NT2/D1 (cell line): ENCODE results near the gene CLPTM1.

Experiments used
- DNase-seq: peaks from one replicate; pipeline ENCODE4 v3.0.0-alpha.2; 2011; ENCODE audit warnings: low read depth, low spot score
- H3K27me3 ChIP-seq: 2 replicates; pipeline ENCODE4 v1.6.0; 2011; ENCODE audit warnings: mild to moderate bottlenecking; ENCODE audit not compliant: insufficient read length, insufficient read depth
- H3K36me3 ChIP-seq: 2 replicates; pipeline ENCODE4 v1.6.1; 2011; ENCODE audit warnings: mild to moderate bottlenecking, low read length, mixed read lengths; ENCODE audit not compliant: insufficient read depth, insufficient read length
- H3K4me1 ChIP-seq: 2 replicates; pipeline ENCODE4 v1.5.1; 2011; ENCODE audit not compliant: insufficient read depth, insufficient read length
- H3K4me3 ChIP-seq: 2 replicates; pipeline ENCODE4 v1.5.1; 2011; ENCODE audit warnings: low read depth; ENCODE audit not compliant: insufficient read length
- H3K9ac ChIP-seq: 2 replicates; pipeline ENCODE4 v1.6.0; 2011; ENCODE audit warnings: low read depth; ENCODE audit not compliant: insufficient read length
- H3K9me3 ChIP-seq: 2 replicates; pipeline ENCODE4 v1.5.1; 2011; ENCODE audit warnings: mild to moderate bottlenecking, low read length; ENCODE audit not compliant: insufficient read depth
- SUZ12 ChIP-seq: IDR thresholded peaks from 2 replicates; pipeline ENCODE4 v1.6.1; 2011; ENCODE audit not compliant: insufficient read length, insufficient read depth; ENCODE audit errors: extremely low read depth
- YY1 ChIP-seq: IDR thresholded peaks from 2 replicates; pipeline ENCODE4 v1.6.1; 2011; ENCODE audit not compliant: insufficient read length, insufficient read depth
- ZNF274 ChIP-seq: IDR thresholded peaks from 2 replicates; pipeline ENCODE4 v1.6.1; 2011; ENCODE audit warnings: mild to moderate bottlenecking, low read depth, low read length

The CLPTM1 gene

DNA sequence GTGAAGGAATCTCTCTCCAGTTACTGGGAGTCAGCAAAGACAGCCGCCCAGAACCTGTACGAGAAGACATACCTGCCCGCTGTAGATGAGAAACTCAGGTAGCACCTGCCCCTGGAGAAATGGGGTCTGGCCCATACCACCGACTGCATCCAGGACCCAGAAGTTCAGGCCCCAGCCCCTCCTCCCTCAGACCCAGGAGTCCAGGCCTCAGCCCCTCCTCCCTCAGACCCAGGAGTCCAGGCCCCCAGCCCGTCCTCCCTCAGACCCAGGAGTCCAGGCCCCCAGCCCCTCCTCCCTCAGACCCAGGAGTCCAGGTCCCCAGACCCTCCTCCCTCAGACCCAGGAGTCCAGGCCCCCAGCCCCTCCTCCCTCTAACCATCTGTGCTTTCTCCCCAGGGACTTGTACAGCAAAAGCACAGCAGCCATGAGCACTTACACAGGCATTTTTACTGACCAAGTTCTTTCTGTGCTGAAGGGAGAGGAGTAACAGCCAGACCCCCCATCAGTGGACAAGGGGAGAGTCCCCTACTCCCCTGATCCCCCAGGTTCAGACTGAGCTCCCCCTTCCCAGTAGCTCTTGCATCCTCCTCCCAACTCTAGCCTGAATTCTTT is 6.3 kb upstream of the CLPTM1 start:
- Histone ChIP-seq H3K4me1 (peaks cover 3% of the 10 kb centered on the region), H3K4me3 (no peak overlapping the region), H3K36me3 (no peaks in the 10 kb centered on the region), H3K9me3 (no peaks in the 10 kb centered on the region), H3K27me3 (no peaks in the 10 kb centered on the region), H3K9ac (no peak overlapping the region)
- no peak for TF ChIP-seq YY1
- TF ChIP-seq SUZ12, result no peak
- TF ChIP-seq ZNF274, result no peak
- DNase-seq, result no peak

DNA sequence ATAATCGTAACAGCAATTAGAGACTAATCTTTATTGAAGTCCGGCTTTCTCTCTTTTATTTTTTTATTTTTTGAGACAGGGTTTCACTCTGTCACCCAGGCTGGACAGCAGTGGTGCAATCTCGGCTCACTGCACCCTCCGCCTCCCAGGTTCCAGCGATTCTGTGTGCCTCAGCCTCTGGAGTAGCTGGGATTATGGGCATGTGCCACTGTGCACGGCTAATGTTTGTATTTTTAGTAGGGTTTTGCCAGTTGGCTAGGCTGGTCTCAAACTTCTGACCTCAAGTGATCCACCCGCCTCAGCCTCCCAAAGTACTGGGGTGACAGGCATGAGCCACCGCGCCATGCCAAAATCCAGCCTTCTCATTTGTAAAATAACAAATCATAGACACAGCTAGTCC is 5.6 kb upstream of the CLPTM1 start:
- H3K9me3 ChIP-seq, result no peaks in the 10 kb centered on the region
- no peak for DNase-seq
- no peaks in the 10 kb centered on the region for H3K36me3 ChIP-seq
- H3K27me3 ChIP-seq, result no peaks in the 10 kb centered on the region
- peaks cover 3% of the 10 kb centered on the region for H3K4me1 ChIP-seq
- H3K4me3 ChIP-seq, result no peak overlapping the region
- H3K9ac ChIP-seq, result no peak overlapping the region
- TF ChIP-seq SUZ12, result no peak
- no peak for TF ChIP-seq ZNF274
- TF ChIP-seq YY1, result no peak

DNA sequence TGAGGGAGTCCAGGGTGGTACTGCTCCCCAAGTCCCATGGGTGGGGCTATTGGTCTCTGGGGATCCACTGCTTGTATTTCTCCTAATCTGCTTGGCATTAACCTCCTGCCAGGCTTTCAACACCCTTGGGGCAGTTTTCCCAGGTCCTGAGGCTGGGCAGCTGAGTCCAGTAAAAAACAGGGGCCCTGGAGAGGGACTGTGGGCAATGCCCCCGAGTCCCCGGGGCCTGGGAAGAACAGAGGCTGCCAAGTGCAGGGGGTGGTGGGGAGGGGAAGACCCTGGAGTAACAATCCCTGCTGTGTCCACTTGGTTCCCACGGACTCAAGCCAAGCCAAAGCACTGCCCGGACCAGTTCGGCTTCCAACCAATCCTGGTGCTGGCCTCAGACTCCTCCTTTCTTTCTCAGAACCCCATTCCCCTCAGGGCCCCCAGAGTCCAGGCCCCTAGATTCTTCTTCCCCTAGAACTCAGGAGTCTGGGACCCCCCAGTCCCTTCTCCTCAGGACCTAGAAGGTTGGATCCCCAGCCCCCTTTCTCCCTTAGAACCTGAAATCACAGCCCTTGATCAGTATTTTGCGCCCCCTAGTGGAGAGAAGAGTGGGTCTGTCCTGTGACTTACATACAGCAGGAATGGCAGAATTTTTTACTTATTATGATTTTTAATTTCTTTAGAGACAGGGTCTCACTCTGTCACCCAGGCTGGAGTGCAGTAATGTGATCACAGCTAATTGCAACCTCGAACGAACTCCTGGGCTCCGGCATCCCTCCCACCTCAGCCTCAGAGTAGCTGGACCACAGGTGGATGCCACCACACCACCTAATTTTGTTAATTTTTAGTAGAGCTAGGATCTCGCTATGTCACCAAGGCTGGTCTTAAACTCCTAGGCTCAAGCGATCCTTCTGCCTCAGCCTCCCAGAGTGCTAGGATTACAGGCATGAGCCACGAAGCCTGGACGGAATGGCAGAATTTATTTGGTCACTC is 3.7 kb upstream of the CLPTM1 start:
- Histone ChIP-seq H3K9ac (peak overlapping the region; percentile 32), H3K9me3 (no peaks in the 10 kb centered on the region), H3K36me3 (no peaks in the 10 kb centered on the region), H3K4me1 (peaks cover 7% of the 10 kb centered on the region), H3K4me3 (no peak overlapping the region), H3K27me3 (no peaks in the 10 kb centered on the region)
- DNase-seq, result peak; percentile 49
- TF ChIP-seq SUZ12 (no peak), YY1 (no peak), ZNF274 (no peak)

DNA sequence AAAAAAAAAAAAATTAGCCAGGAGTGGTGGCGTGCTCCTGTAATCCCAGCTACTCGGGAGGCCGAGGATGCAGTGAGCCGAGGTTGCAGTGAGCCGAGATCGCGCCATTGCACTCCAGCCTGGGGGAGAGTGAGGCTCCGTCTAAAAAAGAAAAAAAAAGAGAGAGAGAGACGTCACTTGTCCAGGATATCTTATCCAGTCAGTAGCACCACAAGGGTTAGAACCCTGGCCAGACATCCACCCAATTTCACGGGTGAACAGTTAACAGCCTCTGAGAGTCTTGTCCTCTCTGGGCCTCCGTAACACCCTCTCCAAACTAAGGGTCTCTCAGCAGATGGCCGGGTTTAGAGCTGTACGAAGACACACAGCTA is 917 bp upstream of the CLPTM1 start:
- peak overlapping the region; percentile 81 for H3K4me3 ChIP-seq
- no peaks in the 10 kb centered on the region for H3K9me3 ChIP-seq
- no peaks in the 10 kb centered on the region for H3K27me3 ChIP-seq
- peaks cover 5% of the 10 kb centered on the region for H3K4me1 ChIP-seq
- H3K36me3 ChIP-seq, result peaks cover 3% of the 10 kb centered on the region
- no peak for DNase-seq
- TF ChIP-seq SUZ12, result no peak
- TF ChIP-seq ZNF274, result no peak
- TF ChIP-seq YY1, result no peak
- H3K9ac ChIP-seq, result peak overlapping the region; percentile 83

DNA sequence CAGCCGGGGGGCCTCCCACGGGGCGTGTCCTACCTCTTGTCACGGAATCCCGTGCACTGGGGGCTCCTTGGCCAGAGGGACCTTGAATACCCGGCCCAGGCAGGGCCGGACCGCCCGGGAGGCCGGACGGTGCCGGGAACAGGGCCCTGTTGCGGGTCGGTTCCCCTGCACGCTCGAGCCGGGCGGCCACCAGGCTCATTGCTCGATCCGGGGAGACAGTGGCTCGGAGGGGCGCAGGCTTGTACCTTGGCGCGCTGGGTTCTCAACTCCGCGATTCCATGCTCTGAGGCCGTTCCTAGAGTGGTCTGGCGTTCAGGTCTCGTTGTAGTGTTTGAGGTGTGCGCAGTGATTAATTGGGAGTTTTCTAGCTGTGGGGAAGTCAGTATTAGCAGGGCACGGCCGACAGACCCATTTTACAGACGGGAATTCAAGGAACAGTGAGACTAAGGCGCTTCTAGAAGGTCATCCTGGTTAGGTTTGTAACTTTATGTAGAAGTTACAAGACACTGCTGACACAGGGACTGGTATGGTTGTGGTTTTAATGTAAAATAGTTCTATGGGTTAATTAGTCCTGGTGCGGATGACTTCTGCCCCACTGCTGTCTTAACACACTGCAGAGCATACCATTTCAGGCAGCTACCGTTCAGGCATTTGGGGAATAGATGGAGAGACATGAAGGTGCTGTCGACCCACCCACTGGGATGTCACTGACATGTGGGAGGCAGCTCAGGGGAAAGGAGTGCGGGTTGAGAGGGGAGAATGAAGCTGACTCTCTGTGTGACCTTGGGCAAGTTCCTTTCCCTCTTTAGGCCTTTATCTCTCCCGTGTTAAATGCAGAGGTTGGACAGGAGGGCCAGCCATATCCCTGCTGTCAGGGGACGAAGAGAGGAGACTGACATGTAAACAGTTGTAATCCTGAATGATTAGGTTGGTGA is 592 bp downstream of the CLPTM1 start:
- Histone ChIP-seq H3K27me3 (no peaks in the 10 kb centered on the region), H3K9ac (peak overlapping the region; percentile 92), H3K36me3 (peaks cover 15% of the 10 kb centered on the region), H3K9me3 (no peaks in the 10 kb centered on the region), H3K4me1 (peaks cover 5% of the 10 kb centered on the region), H3K4me3 (peak overlapping the region; percentile 94)
- no peak for DNase-seq
- TF ChIP-seq YY1, result no peak
- no peak for TF ChIP-seq ZNF274
- TF ChIP-seq SUZ12, result no peak

DNA sequence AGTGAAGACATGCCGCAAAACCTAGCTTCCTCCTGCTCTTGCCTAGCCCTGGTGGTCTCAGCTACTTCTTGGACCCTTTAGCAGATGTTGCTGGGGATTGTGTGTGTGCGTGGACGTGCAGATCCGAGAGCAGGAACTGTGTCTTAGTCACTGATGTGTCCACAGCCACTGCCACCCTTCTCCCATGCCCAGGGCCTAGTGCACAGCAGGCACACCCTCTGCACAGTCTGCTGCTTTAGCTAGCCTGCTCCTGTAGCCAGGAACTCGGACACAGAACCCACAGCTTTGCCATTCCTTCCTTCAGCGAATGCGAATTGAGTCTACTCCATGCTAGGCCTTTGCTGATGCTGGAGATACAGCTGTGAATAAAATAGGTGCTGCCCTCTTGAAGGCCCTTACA is 2.3 kb downstream of the CLPTM1 start:
- H3K36me3 ChIP-seq, result peaks cover 32% of the 10 kb centered on the region
- no peaks in the 10 kb centered on the region for H3K27me3 ChIP-seq
- no peak for DNase-seq
- TF ChIP-seq SUZ12, result no peak
- no peak for TF ChIP-seq ZNF274
- TF ChIP-seq YY1, result no peak
- peak overlapping the region; percentile 53 for H3K9ac ChIP-seq
- H3K9me3 ChIP-seq, result no peaks in the 10 kb centered on the region
- peaks cover 5% of the 10 kb centered on the region for H3K4me1 ChIP-seq
- H3K4me3 ChIP-seq, result no peak overlapping the region
